ENCODE results near the gene SUPT4H1. TPM values are rescaled to one million over a fixed set of nuclear protein-coding genes. Genes with fewer than 3 reads are reported as not detected.

Gene SUPT4H1
- total and polyA plus RNA-seq, 9 donors: 64.8 to 107 (median 87.7) TPM

DNA sequence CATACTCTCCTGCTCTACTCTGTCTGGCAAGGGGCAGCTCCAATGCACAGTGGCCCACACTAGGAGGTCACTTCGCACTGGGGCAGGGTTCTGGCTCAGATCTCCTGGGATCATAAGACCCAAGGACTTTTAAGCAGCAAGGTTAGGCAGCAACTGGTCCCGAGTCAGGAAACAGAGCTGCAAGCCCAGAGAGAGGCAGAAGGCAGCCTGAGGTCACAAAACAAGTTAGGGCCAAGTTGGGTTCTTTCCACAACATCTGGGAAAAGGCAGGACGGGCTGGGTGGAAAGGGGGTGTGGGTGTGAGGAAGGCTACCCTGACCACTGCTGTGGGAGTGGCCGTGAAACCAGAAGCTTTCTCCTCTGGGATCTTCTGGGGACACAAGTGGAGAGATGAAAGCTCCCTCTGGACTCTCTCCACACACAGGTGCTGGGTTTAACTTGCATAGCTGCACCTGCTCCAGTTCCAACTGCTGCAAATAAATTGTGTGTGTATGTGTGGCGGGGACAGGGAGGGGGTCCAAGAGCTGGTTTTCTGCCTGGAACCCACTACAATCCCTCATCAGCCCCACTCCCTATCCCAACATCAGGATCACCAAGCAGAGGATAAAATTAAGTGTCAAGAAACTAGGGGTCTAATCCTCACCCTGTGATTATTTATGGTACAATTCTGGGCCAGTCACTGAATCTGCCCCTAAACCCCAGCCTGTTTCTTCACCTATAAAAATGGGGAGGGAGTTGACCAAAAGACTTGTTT lies 15.4 kb downstream of the SUPT4H1 start:
- DNase-seq: peak; percentile 81
- Histone ChIP-seq H3K27ac (ENCODE audit: low read length) (peak overlapping the region; percentile 81), H3K4me1 (ENCODE audit: control insufficient read depth, insufficient read depth, low read length) (peaks cover 48% of the 10 kb centered on the region), H3K36me3 (ENCODE audit: control insufficient read depth, insufficient read depth, low read length) (no peaks in the 10 kb centered on the region), H3K9me3 (replicated peaks; ENCODE audit: control insufficient read depth, low read depth, low read length) (no peaks in the 10 kb centered on the region), H3K27me3 (ENCODE audit: control insufficient read depth, insufficient read depth, low read length) (peaks cover 4% of the 10 kb centered on the region), H3K4me3 (ENCODE audit: low read length) (no peak overlapping the region)
- 19% methylated on average over 3 of the region's 5 CpGs for WGBS (ENCODE audit: insufficient coverage)

DNA sequence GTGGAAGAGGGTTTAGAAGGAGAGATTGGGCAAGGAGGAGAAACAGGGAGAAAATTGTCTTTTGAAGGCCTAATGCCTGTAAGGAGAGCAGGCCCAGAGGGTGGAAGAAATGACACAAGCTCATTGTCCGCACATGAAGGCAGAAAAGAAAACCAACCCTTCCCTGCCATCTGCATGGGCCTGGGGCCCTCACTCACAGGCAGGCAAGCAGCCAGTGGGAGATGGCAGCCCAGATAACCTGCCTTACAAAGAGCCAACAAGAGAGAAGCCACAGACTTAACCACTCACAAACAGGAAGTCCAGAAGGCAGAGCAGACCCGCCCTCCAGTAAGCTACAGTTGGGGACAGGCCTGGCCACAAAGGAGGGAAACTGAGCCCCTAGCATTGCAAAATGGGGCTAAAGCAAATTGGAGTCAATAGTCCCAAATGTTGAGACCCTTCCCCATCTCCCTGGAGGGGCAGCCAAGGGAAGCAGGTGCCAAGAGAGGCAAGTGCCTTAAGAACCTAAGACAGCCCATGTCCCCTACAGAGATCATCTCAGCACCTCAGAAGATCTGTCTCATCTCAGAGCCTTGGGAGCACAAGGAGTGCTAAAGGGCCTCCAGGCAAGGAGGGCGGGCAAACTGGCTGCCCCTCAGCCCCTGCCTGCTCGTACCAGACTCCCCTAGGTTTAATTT lies 16.1 kb downstream of the SUPT4H1 start:
- 55% methylated on average over 2 of the region's 4 CpGs for WGBS (ENCODE audit: insufficient coverage)
- Histone ChIP-seq H3K36me3 (ENCODE audit: control insufficient read depth, insufficient read depth, low read length) (no peaks in the 10 kb centered on the region), H3K4me3 (ENCODE audit: low read length) (no peak overlapping the region), H3K27ac (ENCODE audit: low read length) (peak overlapping the region; percentile 47), H3K27me3 (ENCODE audit: control insufficient read depth, insufficient read depth, low read length) (peaks cover 4% of the 10 kb centered on the region), H3K4me1 (ENCODE audit: control insufficient read depth, insufficient read depth, low read length) (peaks cover 48% of the 10 kb centered on the region), H3K9me3 (replicated peaks; ENCODE audit: control insufficient read depth, low read depth, low read length) (no peaks in the 10 kb centered on the region)
- DNase-seq: peak; percentile 34

DNA sequence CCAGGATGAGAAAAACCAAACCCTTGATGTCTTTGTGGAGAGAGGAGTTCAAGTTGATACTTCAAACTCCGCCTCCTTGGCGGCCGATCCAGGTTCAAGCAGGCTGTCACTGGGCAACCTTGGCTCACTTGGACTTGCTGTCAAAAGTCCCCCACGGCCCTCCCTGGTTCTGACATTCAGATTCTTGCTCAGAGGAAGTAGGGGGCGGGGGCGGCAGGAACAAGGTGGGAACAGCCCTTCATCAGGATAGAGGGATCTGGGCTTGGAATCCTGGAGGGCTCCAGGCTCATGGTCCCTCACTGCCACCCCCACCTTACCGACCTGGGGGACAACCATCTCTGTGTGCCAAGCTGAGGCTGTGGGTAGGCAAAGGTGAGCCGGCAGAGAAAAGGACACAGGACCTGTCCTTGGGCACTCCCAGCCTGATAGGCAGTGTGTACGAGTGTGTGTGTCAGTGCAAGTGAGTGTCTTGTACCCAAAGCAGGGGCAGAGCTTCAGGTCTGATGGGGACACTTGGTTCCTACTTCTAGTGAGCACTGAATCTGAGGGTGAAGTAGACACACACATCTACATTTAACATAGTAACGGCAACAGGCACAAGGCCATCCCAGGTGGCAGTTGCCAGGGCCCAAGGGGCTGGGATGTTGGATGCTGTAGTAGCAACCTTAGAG lies 16.8 kb downstream of the SUPT4H1 start:
- Histone ChIP-seq H3K27me3 (ENCODE audit: control insufficient read depth, insufficient read depth, low read length) (peaks cover 4% of the 10 kb centered on the region), H3K9me3 (replicated peaks; ENCODE audit: control insufficient read depth, low read depth, low read length) (no peaks in the 10 kb centered on the region), H3K27ac (ENCODE audit: low read length) (peak overlapping the region; percentile 42), H3K36me3 (ENCODE audit: control insufficient read depth, insufficient read depth, low read length) (no peaks in the 10 kb centered on the region), H3K4me3 (ENCODE audit: low read length) (no peak overlapping the region), H3K4me1 (ENCODE audit: control insufficient read depth, insufficient read depth, low read length) (peaks cover 48% of the 10 kb centered on the region)
- DNase-seq: no peak
- 72% methylated on average over 5 of the region's 10 CpGs for WGBS (ENCODE audit: insufficient coverage)

DNA sequence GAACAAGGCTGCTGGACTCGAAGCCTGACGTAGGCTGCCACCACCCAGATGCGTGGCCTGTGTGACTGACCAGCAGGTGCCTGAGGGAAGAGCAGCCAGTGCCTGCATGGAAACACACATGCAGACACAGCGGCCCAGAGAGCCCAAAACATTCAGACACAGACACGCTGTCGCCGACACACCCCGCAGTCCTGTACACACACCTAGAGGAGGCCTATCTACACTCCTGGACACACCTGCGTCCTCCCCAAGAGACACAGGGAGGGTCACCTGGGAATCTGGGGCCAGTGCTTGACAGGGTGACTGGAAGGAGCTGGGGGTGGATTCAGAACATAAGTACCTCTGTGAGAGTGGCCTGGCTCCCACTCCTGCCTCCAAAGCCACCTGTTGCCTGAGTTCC lies 17.3 kb downstream of the SUPT4H1 start:
- no peak for DNase-seq
- Histone ChIP-seq H3K27ac (ENCODE audit: low read length) (peak overlapping the region; percentile 20), H3K4me3 (ENCODE audit: low read length) (no peak overlapping the region), H3K4me1 (ENCODE audit: control insufficient read depth, insufficient read depth, low read length) (peaks cover 48% of the 10 kb centered on the region), H3K27me3 (ENCODE audit: control insufficient read depth, insufficient read depth, low read length) (peaks cover 4% of the 10 kb centered on the region), H3K9me3 (replicated peaks; ENCODE audit: control insufficient read depth, low read depth, low read length) (no peaks in the 10 kb centered on the region), H3K36me3 (ENCODE audit: control insufficient read depth, insufficient read depth, low read length) (no peaks in the 10 kb centered on the region)
- WGBS (ENCODE audit: insufficient coverage): 86% methylated on average over 4 of the region's 9 CpGs

DNA sequence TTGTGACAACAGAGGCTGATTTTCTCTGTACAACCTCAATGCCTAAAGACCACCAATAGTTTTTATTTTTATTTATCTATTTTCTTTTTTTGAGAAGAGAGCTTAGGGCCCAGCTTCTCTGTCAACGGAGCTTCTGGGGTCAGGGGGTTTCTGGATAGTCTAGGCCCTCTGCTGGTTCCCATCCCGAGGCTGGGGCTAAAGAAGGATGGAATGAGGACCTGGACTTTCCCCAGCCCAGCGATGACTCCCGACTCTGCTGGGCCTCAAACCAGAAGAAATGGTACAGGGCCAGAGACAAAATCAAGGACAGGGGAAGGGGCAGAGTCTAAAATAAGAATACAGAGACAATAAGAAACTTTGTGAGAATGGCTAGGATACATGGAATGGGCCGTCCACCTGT lies 17.7 kb downstream of the SUPT4H1 start:
- H3K4me3 ChIP-seq (ENCODE audit: low read length): no peak overlapping the region

DNA sequence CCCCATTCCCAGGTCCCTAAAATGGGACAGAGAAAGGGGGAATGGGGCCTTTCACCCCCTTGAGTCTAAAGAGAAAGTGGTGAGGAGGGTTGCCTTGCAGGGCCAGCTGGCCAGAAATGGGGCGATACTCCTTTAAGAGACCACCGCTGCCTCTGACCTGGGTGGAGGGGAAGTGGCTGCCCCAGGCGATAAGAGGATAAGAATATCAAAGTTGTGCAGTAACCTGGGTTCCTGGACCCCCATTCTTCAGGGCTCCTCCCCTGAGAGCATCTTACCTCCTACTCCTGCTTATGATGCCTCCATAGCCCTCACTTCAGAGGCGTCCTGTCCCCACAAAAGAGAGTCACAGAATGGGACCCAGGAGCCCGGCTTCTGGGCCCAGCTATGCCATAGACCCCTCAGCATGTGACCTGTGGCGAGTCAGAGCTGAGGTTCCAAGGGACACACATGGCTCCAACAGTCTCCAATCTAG lies 18.2 kb downstream of the SUPT4H1 start:
- 66% methylated on average over 2 of the region's 6 CpGs for WGBS (ENCODE audit: insufficient coverage)
- no peak overlapping the region for H3K27ac ChIP-seq (ENCODE audit: low read length)
- H3K4me1 ChIP-seq (ENCODE audit: control insufficient read depth, insufficient read depth, low read length): peaks cover 42% of the 10 kb centered on the region
- DNase-seq: no peak
- H3K36me3 ChIP-seq (ENCODE audit: control insufficient read depth, insufficient read depth, low read length): no peaks in the 10 kb centered on the region
- H3K9me3 ChIP-seq (replicated peaks; ENCODE audit: control insufficient read depth, low read depth, low read length): no peaks in the 10 kb centered on the region
- H3K4me3 ChIP-seq (ENCODE audit: low read length): no peak overlapping the region
- H3K27me3 ChIP-seq (ENCODE audit: control insufficient read depth, insufficient read depth, low read length): peaks cover 10% of the 10 kb centered on the region

More for the DNA sequence above, 17.7 kb downstream of the SUPT4H1 start:
- Histone ChIP-seq H3K4me1 (ENCODE audit: control insufficient read depth, insufficient read depth, low read length) (peaks cover 44% of the 10 kb centered on the region), H3K36me3 (ENCODE audit: control insufficient read depth, insufficient read depth, low read length) (no peaks in the 10 kb centered on the region), H3K9me3 (replicated peaks; ENCODE audit: control insufficient read depth, low read depth, low read length) (no peaks in the 10 kb centered on the region), H3K27ac (ENCODE audit: low read length) (no peak overlapping the region), H3K27me3 (ENCODE audit: control insufficient read depth, insufficient read depth, low read length) (peaks cover 6% of the 10 kb centered on the region)
- 69% methylated on average over 5 of the region's 5 CpGs for WGBS (ENCODE audit: insufficient coverage)
- DNase-seq: no peak

DNA sequence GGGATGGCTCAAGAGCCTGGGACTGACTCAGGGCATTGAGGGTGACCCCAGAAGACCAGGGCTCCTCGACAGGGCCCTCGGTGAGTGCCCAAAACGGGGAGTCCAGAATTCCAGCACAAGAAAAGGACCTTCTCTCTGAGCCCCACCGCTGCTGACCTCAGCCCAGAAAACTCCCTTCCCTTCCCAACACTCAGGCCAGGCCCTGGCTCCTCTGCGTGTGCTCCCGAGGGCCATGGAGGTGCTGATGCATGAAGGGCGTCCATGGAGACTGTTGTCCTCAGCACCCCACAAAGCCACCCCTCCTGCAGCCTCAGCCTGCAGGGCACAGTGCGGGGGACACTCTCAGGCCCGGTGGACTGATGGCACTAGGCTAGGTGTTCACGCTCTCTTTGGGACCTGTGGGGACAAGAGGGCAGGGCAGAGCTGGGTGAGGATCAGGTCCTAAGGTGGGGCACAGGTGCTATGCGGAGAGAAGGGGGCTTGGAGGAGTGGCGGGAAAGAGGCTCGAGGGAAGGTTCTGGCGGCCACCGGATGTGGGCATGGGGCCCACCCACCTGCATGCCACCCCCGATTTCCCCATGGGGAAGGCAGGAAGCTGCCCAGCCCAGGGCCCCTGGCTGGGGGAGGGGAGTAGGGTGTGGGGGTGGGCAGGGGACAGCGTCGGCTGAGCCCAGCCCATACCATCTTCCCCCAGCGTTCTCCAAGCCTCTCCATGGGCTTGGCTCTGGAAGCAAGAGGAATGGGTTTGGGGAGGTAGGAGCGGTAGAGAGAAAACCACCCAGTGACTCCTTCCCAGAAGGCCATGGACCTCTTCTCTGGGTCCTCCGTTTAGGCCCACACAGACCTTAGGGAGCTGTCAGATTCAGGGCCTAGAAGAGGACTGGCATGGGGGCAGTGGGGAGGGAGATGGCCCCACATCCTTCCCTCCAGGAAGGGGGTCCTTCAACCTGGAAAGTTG lies 18.9 kb downstream of the SUPT4H1 start:
- Histone ChIP-seq H3K4me1 (ENCODE audit: control insufficient read depth, insufficient read depth, low read length) (peaks cover 39% of the 10 kb centered on the region), H3K36me3 (ENCODE audit: control insufficient read depth, insufficient read depth, low read length) (no peaks in the 10 kb centered on the region), H3K27ac (ENCODE audit: low read length) (peak overlapping the region; percentile 1), H3K9me3 (replicated peaks; ENCODE audit: control insufficient read depth, low read depth, low read length) (no peaks in the 10 kb centered on the region), H3K4me3 (ENCODE audit: low read length) (peak overlapping the region; percentile 28), H3K27me3 (ENCODE audit: control insufficient read depth, insufficient read depth, low read length) (peaks cover 14% of the 10 kb centered on the region)
- no peak for DNase-seq
- 83% methylated on average over 7 of the region's 21 CpGs for WGBS (ENCODE audit: insufficient coverage)

DNA sequence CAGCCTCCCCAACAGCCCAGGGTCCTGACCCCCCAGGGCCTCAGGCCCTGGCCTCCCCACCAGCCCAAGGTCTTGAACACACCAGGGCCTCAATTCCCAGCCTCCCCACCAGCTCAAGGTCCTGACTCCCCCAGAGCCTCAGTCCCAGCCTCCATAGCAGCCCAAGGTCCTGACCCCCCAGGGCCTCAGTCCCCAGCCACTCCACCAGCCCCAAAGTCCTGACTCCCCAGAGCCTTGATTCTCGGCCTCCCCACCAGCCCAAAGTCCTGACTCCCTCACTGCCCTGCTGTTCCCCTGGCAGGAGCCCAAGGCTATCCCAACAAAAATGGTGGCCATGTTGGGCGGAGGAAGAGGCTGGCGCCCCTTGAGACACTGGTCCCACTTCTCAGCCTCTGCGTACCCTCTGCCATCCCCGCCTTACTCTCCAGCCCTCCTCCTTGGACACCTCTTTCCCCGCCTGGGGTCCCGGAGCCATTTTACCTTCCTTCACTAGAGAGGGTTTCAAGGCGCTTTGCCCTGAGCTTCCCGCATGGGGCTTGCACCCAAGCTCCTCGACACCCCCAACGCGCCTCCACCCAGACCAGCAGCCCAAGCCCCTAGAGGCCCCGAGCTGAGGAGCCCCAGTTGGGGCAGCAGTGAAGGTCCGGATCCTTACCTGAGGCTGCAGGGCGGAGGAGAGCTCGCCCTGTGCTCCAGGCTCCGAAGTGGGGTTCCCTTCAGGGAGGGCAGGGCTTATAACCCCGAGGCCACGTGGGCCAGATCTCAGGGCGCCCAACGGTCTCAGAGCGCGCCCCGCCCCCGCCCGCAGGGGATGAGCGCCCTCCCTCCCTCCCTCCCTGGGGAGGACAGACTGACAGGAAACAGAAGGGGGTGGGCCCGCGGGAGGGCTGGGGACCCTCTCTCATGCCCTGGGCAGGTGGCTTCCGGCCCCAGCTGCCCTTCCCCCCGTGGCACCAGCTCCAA lies 19.9 kb downstream of the SUPT4H1 start:
- peak; percentile 68 for DNase-seq
- peaks cover 30% of the 10 kb centered on the region for H3K4me1 ChIP-seq (ENCODE audit: control insufficient read depth, insufficient read depth, low read length)
- peaks cover 13% of the 10 kb centered on the region for H3K27me3 ChIP-seq (ENCODE audit: control insufficient read depth, insufficient read depth, low read length)
- WGBS (ENCODE audit: insufficient coverage): 78% methylated on average over 13 of the region's 31 CpGs
- peak overlapping the region; percentile 45 for H3K4me3 ChIP-seq (ENCODE audit: low read length)
- H3K36me3 ChIP-seq (ENCODE audit: control insufficient read depth, insufficient read depth, low read length): no peaks in the 10 kb centered on the region
- peak overlapping the region; percentile 62 for H3K27ac ChIP-seq (ENCODE audit: low read length)
- H3K9me3 ChIP-seq (replicated peaks; ENCODE audit: control insufficient read depth, low read depth, low read length): no peaks in the 10 kb centered on the region

Measured in muscle of leg (tissue), 11 donors.